GM21423 (cell line): Measurements from ENCODE around the gene GABRB3.
"Not testable (repeated sequence)": the region's sequence is repeated elsewhere in the genome, so short reads cannot be mapped to it uniquely, and the experiment has no call there.

Source experiments
- ATAC-seq: cut with Tn5 transposase; IDR thresholded peaks from one replicate; pipeline ENCODE4 v1.9.1; 2021; ENCODE audit warnings: mild to moderate bottlenecking, moderate library complexity; ENCODE audit not compliant: unreplicated experiment

GABRB3 gene

GRCh38 chr15:26736502-26737248, 36.2 kb downstream of the GABRB3 start:
- no peak for ATAC-seq

GRCh38 chr15:26731965-26732364, 40.9 kb downstream of the GABRB3 start:
- ATAC-seq: no peak

- ATAC-seq: no peak
Measured at GRCh38 chr15:26729581-26729980, 43.3 kb downstream of the GABRB3 start.

GRCh38 chr15:26729030-26729429, 43.8 kb downstream of the GABRB3 start:
- ATAC-seq: no peak

GRCh38 chr15:26724381-26725150, 48.3 kb downstream of the GABRB3 start:
- no peak for ATAC-seq

- ATAC-seq: no peak
Measured at GRCh38 chr15:26722621-26723160, 50.2 kb downstream of the GABRB3 start.

GRCh38 chr15:26721232-26721967, 51.5 kb downstream of the GABRB3 start:
- no peak for ATAC-seq

GRCh38 chr15:26720546-26720945, 52.3 kb downstream of the GABRB3 start:
- ATAC-seq: no peak

- not testable (repeated sequence) for ATAC-seq
Measured at GRCh38 chr15:26719866-26720265, 53.0 kb downstream of the GABRB3 start.

- ATAC-seq: no peak
Measured at GRCh38 chr15:26716069-26716468, 56.8 kb downstream of the GABRB3 start.

GRCh38 chr15:26713498-26713897, 59.4 kb downstream of the GABRB3 start:
- ATAC-seq: no peak

- ATAC-seq: no peak
Measured at GRCh38 chr15:26712335-26712734, 60.5 kb downstream of the GABRB3 start.

- no peak for ATAC-seq
Measured at GRCh38 chr15:26711445-26711844, 61.4 kb downstream of the GABRB3 start.

- no peak for ATAC-seq
Measured at GRCh38 chr15:26702381-26702780, 70.5 kb downstream of the GABRB3 start.

GRCh38 chr15:26698555-26698954, 74.3 kb downstream of the GABRB3 start:
- ATAC-seq: no peak

GRCh38 chr15:26697913-26698312, 75.0 kb downstream of the GABRB3 start:
- ATAC-seq: no peak

- ATAC-seq: no peak
Measured at GRCh38 chr15:26691249-26691648, 81.6 kb downstream of the GABRB3 start.

- no peak for ATAC-seq
Measured at GRCh38 chr15:26690778-26691177, 82.1 kb downstream of the GABRB3 start.

- no peak for ATAC-seq
Measured at GRCh38 chr15:26689462-26689861, 83.4 kb downstream of the GABRB3 start.

GRCh38 chr15:26686547-26687187, 86.2 kb downstream of the GABRB3 start:
- no peak for ATAC-seq
